Fibroblast of pulmonary artery (primary cell): ENCODE results near the gene PCSK2.

Experiments used
- DNase-seq: peaks from one replicate; pipeline ENCODE4 v3.0.0-alpha.2; 2010; ENCODE audit warnings: low read depth
- H3K4me3 ChIP-seq: replicated peaks from 2 replicates; pipeline ENCODE4 v1.5.1; 2011; ENCODE audit warnings: low read depth, mild to moderate bottlenecking, control low read depth, low read length, moderate library complexity
- CTCF ChIP-seq: IDR thresholded peaks from 2 replicates; pipeline ENCODE4 v1.5.1; 2011; ENCODE audit warnings: mild to moderate bottlenecking, control low read depth, low read length, inconsistent platforms; ENCODE audit errors: missing control alignments

PCSK2 gene

GRCh38 chr20:17306427-17306826 is 79.6 kb downstream of the PCSK2 start:
- no peak for DNase-seq
- no peak overlapping the region for H3K4me3 ChIP-seq
- TF ChIP-seq CTCF = no peak

- TF ChIP-seq CTCF = no peak
- no peak overlapping the region for H3K4me3 ChIP-seq
- DNase-seq = no peak
Measured at GRCh38 chr20:17314264-17314663, 87.4 kb downstream of the PCSK2 start.

GRCh38 chr20:17315407-17316231 is 88.8 kb downstream of the PCSK2 start:
- DNase-seq = no peak
- TF ChIP-seq CTCF = no peak
- H3K4me3 ChIP-seq = no peak overlapping the region

GRCh38 chr20:17316316-17317038 is 89.6 kb downstream of the PCSK2 start:
- DNase-seq = no peak
- no peak overlapping the region for H3K4me3 ChIP-seq
- no peak for TF ChIP-seq CTCF

- no peak for TF ChIP-seq CTCF
- H3K4me3 ChIP-seq = no peak overlapping the region
- DNase-seq = no peak
Measured at GRCh38 chr20:17317341-17317740, 90.5 kb downstream of the PCSK2 start.

GRCh38 chr20:17320456-17320855 is 93.6 kb downstream of the PCSK2 start:
- no peak overlapping the region for H3K4me3 ChIP-seq
- no peak for DNase-seq
- no peak for TF ChIP-seq CTCF
